Sigmoid colon (tissue), 7 donors: ENCODE measurements around the gene ALOX5. TPM values are rescaled to one million over a fixed set of nuclear protein-coding genes. Genes with fewer than 3 reads are reported as not detected.

ENCODE experiments used
- DNase-seq: peaks from one replicate; pipeline ENCODE4 v3.0.0-alpha.2; 2019
- H3K27ac ChIP-seq, 4 donors: fragments of 200-600 bp; sonication (generic); one replicate each; pipeline ENCODE4 v1.5.1; 2016 to 2019; ENCODE audit warnings: mild to moderate bottlenecking in 1 of 4
- H3K27me3 ChIP-seq, 3 donors: fragments of 200-600 bp; sonication (generic); one replicate each; pipeline ENCODE4 v1.5.1; 2019; ENCODE audit warnings: mild to moderate bottlenecking in 1 of 3
- H3K36me3 ChIP-seq, 4 donors: fragments of 200-600 bp; sonication (generic); one replicate each; pipeline ENCODE4 v1.5.1; 2016 to 2019
- H3K4me1 ChIP-seq, 4 donors: fragments of 200-600 bp; sonication (generic); one replicate each; pipeline ENCODE4 v1.5.1; 2017 to 2019
- H3K4me3 ChIP-seq, 4 donors: fragments of 200-600 bp; sonication (generic); one replicate each; pipeline ENCODE4 v1.5.1; 2017 to 2019; ENCODE audit warnings: mild to moderate bottlenecking in 2 of 4, moderate library complexity in 1 of 4
- H3K9me3 ChIP-seq, 4 donors: fragments of 200-600 bp in 3 of 4; sonication (generic) in 3 of 4; one replicate each; pipeline versions ENCODE4 v1.5.1 to v1.6.1; 2013 to 2019
- CTCF ChIP-seq, 4 experiments: fragments of 450-650 bp in 3 of 4; fragments of 200-600 bp in 1 of 4; IDR thresholded peaks; one replicate each; pipeline ENCODE4 v1.5.1; 2016 to 2019; ENCODE audit warnings: antibody characterized with exemption in 4 of 4, mild to moderate bottlenecking in 3 of 4, moderate library complexity in 2 of 4
- EP300 ChIP-seq, 4 donors: sonication (generic); formaldehyde crosslinking; IDR thresholded peaks; one replicate each; pipeline ENCODE4 v1.6.1; 2017; ENCODE audit warnings: antibody characterized with exemption in 4 of 4
- POLR2A ChIP-seq, 2 donors: fragments of 450-650 bp; IDR thresholded peaks; one replicate each; pipeline ENCODE4 v1.6.1; 2016; ENCODE audit warnings: antibody characterized with exemption in 2 of 2, mild to moderate bottlenecking in 2 of 2, moderate library complexity in 2 of 2
- POLR2AphosphoS5 ChIP-seq, 4 donors: sonication (generic); formaldehyde crosslinking; IDR thresholded peaks; one replicate each; pipeline ENCODE4 v1.6.1; 2017; ENCODE audit warnings: antibody characterized with exemption in 4 of 4
- WGBS, 2 donors: extraction: QIAGEN DNeasy Blood & Tissue Kit; methylation state at CpG; one replicate each; pipeline ENCODE4 v1.1.7; 2013; 5-methylcytosine and 5-hydroxymethylcytosine counted together
- intact Hi-C: fragments of 100-400 bp; cut with DNase I; formaldehyde crosslinking; loops from one replicate; pipeline ENCODE4 v1.15.1; 2023
- polyA plus RNA-seq, 3 donors: library from polyadenylated mRNA; stranded (reverse); fragments of 200-250 nt; gene quantifications; one replicate each; pipeline ENCODE4 v1.2.3, GENCODE V29; 2013
- total RNA-seq, 4 donors: library from RNA; depleted of rRNA; stranded (reverse); fragments of >200 nt; gene quantifications; one replicate each; pipeline ENCODE4 v1.1.0, GENCODE V29; 2016
- donor health status: healthy with polysubstance abuse.
- donor health status: Bipolar disorder and iron deficiency.
- donor health status: healthy.

The ALOX5 gene
- total and polyA plus RNA-seq, 7 donors = 7.2 to 31.9 (median 23.2) TPM

- WGBS, 2 donors = 23 to 58% methylated on average over 12 of the region's 12 CpGs
- intact Hi-C loops = no loop called here
- no peaks in the 10 kb centered on the region for H3K9me3 ChIP-seq
- H3K36me3 ChIP-seq = no peaks in the 10 kb centered on the region
- H3K4me3 ChIP-seq = peak overlapping the region; percentile 37 to 65 (median 54)
- no peaks in the 10 kb centered on the region for H3K27me3 ChIP-seq
- peak overlapping the region; percentile 71 to 90 (median 86) for H3K27ac ChIP-seq
- no peak for TF ChIP-seq EP300 (IDR thresholded peaks at IDR 0.05)
- no peak for TF ChIP-seq POLR2AphosphoS5 (IDR thresholded peaks at IDR 0.05)
- no peak for TF ChIP-seq CTCF (IDR thresholded peaks at IDR 0.05)
- TF ChIP-seq POLR2A (IDR thresholded peaks at IDR 0.05) = no peak
- DNase-seq = no peak
- H3K4me1 ChIP-seq = peaks cover 0 to 24% (median 17%) of the 10 kb centered on the region in 4 donors
These were observed 45.6 kb downstream of the ALOX5 start for GRCh38 chr10:45419676-45420025.

GRCh38 chr10:45420453-45421192 is 46.6 kb downstream of the ALOX5 start:
- peak; percentile 89 for DNase-seq
- Histone ChIP-seq H3K27me3 (no peaks in the 10 kb centered on the region), H3K4me3 (no peak overlapping the region), H3K27ac (peak overlapping the region; percentile 52 to 90 (median 86)), H3K9me3 (no peaks in the 10 kb centered on the region), H3K4me1 (peaks cover 0 to 24% (median 17%) of the 10 kb centered on the region in 4 donors), H3K36me3 (no peaks in the 10 kb centered on the region)
- WGBS, 2 donors = 14 to 18% methylated on average over 16 of the region's 16 CpGs
- TF ChIP-seq POLR2AphosphoS5 (IDR thresholded peaks at IDR 0.05) (peak in 3 of 4 donors; percentile 53 to 71 (median 68)), EP300 (IDR thresholded peaks at IDR 0.05) (no peak), CTCF (IDR thresholded peaks at IDR 0.05) (no peak)
- intact Hi-C loops = no loop called here

- WGBS, 2 donors = 58 to 62% methylated on average over 7 of the region's 7 CpGs
- DNase-seq = peak; percentile 66
- Histone ChIP-seq H3K36me3 (no peaks in the 10 kb centered on the region), H3K27ac (peak overlapping the region in 3 of 4 donors; percentile 39 to 87 (median 86)), H3K4me3 (no peak overlapping the region), H3K4me1 (peaks cover 0 to 24% (median 17%) of the 10 kb centered on the region in 4 donors), H3K9me3 (no peaks in the 10 kb centered on the region), H3K27me3 (no peaks in the 10 kb centered on the region)
- TF ChIP-seq POLR2AphosphoS5 (IDR thresholded peaks at IDR 0.05) = no peak
- TF ChIP-seq EP300 (IDR thresholded peaks at IDR 0.05) = no peak
- no peak for TF ChIP-seq CTCF (IDR thresholded peaks at IDR 0.05)
- no peak for TF ChIP-seq POLR2A (IDR thresholded peaks at IDR 0.05)
- intact Hi-C loops = no loop called here
These were observed 47.4 kb downstream of the ALOX5 start for GRCh38 chr10:45421221-45422097.

DNA sequence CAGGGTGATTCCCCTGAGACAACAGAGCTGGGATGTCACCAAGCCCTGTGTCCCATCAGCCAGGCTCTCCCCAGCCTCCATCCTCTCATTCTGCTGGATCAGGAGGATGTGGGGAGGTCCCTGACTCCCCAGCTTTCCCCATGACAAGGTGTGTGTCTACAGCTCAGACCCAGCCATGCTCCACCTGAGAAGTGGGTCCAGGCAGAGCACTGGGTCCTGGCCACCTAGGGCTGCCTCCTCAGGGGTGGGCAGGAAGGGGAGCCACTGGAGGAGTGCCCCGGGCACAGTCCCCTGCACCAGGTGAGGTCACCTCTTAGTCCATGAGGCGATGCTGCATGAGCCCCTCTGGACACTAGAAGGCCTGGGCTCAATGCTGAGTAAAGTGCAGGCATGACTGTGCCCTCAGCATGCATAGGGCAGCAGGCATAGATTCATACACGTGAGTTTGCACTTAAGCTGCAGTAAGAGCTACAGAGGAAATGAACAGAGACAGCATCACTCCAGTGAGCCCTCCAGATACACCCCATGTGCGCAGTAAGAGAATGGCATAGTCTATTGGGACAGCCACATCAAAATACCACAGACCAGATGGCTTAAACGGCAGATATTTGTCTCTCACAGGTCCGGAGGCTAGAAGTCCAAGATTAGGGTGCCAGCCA is 48.3 kb downstream of the ALOX5 start:
- Histone ChIP-seq H3K27ac (no peak overlapping the region), H3K27me3 (peaks cover 0 to 5% (median 2%) of the 10 kb centered on the region in 3 donors), H3K4me3 (no peak overlapping the region), H3K36me3 (no peaks in the 10 kb centered on the region), H3K9me3 (no peaks in the 10 kb centered on the region), H3K4me1 (peaks cover 0 to 25% (median 17%) of the 10 kb centered on the region in 4 donors)
- WGBS, 2 donors = 61 to 73% methylated on average over 6 of the region's 6 CpGs
- no peak for DNase-seq
- no peak for TF ChIP-seq POLR2A (IDR thresholded peaks at IDR 0.05)
- TF ChIP-seq CTCF (IDR thresholded peaks at IDR 0.05) = no peak
- TF ChIP-seq POLR2AphosphoS5 (IDR thresholded peaks at IDR 0.05) = no peak
- no peak for TF ChIP-seq EP300 (IDR thresholded peaks at IDR 0.05)
- intact Hi-C loops = no loop called here
